Measurements from ENCODE around the gene KIF26B.

KIF26B gene

DNA sequence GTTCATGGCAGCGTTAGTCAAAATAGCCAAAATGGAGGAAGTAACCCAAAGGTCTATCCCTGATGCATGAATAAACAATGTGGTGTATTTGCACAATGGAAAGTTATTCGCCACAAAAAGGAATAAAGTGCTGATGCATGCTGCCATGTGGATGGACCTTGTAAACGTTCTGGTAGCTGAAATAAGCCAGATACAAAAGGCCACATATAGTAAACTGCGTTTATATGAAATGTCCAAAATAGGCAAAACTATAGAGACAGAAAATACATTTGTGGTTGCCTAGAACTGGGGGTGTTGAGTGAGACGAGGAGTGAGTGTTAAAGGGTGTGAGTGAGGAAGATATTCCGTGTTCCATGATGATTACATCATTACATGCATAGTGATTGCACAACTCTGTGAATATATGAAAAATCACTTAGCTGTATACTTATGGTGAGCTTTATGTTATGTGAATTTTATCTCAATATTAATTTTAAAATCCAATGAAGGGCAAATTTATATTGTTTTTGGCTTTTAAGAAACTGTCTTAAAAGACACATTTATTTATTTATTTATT, 321.3 kb downstream of the KIF26B start:
- DNase-seq, result no peak

DNA sequence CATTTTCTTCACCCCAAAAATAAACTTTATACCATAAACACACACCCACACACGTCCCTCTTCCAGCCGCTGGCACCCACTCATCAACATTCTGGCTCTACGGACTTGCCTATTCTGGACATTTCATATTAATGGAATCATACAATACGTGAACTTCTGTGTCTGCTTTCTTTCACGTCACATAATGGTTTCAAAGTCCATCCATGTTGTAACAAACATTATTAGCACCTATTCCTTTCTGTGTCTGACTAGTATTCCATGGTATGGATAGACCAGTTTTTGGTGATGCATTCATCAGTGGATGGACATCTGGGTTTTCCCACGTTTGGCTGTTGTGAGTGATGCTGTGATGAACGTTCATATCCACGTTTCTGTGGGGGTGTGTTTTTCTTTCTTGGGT, 323.2 kb downstream of the KIF26B start:
- no peak for DNase-seq

DNA sequence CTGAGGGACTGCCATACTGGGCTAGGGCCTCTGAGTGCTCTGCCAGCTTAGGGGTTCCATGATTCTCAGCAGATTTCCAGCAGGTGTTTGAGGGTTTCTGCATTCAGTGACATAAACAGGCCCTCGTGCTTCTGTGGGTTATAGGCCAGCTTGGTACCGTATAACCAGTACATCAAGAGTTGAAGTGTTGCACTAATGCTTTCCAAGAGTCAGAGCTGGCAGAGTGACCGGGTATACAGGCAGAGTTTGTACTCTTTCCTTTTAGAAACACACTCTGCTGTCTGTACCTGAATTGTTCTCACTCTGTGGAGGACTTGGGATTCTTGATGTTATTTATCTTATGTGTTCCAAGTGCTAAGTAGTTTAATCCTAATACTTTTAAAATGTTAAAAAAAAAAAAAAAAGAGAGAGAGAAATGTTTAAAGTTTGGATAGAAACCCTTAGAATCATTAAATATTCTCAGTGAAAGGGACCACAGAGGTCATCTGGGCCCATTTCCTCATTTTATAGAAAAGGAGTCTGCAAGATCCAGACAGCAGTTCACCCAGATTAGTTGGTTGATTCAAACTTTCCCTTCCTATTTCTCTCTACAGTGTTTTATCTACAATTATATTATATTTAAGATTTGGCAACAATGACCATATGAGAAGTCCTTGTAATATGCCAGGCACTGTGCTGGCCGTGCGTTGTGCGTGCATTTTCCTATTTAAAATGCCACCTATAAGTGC, 325.8 kb downstream of the KIF26B start:
- no peak for DNase-seq

DNA sequence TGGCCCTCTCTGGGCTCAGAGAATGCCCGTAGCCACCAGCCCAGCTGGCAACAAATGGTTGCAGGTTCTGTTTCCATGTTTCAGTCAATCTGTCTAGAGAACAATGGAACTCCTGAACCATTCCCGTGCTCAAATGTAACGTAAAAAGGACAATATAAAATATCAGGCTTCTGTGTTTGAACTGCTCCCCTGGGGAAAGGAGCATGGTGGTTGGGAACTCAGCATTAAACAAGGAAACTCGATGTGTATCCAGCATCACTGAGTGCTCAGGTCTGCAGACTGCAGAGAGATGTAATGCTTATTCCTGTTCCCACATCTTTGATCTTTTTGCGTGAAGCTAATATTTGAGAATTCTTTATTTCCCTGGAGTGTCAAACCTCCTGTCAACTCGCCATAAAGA, 326.5 kb downstream of the KIF26B start:
- no peak for DNase-seq

DNA sequence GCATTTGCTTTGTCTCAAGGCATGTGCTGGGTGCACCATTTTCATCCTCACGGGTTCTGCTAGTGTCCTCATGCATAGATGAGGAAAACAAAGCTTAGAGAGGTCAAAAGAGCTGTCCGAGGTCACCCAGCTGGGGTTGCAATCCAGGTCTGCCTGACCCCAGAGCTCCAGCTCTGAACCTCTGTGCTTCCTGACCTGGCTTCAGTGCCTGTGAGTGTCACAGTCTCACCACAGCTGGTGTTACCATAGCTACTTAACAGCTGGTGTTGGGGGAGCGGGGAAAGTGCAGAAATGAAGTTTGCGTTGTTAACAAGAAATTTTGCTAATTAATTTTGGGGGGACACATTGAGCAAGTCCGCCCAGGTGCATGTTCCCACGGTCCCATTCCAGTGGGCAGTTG, 328.5 kb downstream of the KIF26B start:
- no peak for DNase-seq

DNA sequence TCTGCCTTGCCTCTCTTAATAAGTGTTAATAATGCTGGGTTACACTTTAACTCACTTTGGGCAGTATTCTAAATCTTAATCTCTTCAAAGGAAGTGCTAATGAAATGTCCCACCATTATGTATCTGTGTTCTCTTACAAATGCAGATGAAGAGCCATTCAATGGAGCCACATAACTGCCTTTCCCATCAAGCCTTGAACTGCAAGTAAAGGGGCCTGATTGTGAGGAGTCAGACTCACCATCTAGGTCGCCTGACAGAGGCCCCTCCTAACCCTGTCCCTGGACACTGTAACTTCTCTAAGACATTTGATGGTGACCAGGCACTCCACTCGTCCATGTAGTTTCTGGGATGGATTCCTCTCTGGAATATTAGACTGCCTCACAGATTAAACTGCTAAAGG, 329.4 kb downstream of the KIF26B start:
- DNase-seq, result no peak

DNA sequence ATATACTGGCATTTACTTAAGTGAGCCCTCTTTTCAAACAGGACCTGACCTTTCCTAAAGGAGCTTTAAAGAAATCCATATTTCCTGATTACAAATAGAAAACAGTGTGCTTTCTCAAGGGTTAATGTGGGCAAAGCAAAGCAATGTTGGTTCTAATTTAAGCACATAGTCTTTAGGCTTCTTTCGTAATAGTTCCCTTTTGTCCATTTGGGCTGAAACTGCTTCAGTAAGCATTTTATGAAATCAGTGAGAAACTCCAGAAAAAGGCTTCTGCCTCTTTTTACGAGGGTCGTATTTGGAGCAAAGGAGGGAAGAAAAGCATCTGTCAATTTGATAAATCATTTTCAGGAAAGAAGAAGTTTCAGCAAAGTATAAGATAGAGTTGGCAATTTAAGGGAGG, 331.2 kb downstream of the KIF26B start:
- DNase-seq, result no peak

DNA sequence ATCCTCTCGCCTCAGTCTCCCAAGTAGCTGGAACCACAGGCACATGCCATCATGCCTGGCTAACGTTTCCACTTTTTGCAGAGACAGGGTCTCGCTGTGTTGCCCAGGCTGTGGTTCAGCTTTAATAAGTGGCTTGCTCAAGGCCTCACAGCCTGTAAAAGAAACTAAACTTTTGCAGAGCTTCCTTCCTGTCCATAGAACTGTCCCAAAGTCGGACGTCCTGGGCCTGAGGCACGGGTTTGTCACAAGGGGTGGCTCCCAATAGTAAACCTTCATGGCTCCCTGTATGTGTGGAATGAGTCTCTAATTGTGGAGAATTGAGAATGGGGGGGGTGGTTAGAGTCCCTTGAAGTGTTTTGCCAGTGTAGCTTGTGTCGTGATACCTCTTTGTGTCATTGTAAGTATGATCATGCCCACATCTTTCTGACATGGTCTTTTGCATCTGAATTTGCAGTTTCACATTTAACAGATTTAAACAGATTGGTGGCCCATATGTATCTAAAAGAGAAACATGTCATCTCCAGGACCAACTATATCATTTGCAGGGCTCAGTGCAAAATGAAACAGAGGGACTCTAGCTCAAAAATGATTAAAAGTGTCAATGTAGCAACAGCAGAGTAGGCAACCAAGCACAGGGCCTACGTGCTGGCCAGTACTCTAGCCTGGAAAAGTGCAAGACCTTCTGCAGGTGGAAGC, 332.1 kb downstream of the KIF26B start:
- DNase-seq, result no peak

DNA sequence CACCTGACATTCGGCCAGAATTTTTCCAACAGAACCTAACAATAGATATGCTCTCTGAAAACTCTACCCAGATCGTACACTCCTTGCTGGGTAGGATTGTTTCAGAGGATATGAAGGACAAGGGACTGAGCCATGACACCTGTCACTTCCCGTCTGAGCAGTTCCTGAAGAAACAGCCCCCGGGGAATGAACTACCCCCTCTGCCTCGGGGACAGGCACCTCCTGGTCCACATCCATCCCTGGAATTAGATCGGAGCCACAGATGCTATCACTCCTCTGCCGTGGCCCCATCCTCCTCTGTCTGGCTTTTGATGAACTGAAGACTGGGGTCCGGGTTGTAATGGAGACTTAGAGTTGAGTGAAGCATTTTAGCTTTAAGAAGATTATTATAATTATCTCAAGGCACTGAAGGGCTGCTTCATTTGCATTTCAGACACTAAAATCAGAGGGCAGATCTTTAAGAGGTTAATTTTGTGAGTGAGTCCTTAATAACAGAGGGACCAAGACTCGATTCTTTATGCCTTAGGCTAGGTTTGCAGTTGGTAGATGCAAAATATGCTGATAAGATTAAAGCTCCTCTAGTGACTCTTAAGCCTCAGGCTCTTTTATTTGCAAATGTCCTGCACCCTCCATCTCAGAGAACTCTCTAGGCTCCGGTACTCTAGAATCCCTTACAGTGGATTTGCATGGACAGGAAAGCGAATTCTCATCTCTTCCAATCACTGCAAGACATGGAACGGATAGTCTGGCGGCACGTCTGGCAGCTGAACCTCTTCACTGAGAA, 333.8 kb downstream of the KIF26B start:
- no peak for DNase-seq

DNA sequence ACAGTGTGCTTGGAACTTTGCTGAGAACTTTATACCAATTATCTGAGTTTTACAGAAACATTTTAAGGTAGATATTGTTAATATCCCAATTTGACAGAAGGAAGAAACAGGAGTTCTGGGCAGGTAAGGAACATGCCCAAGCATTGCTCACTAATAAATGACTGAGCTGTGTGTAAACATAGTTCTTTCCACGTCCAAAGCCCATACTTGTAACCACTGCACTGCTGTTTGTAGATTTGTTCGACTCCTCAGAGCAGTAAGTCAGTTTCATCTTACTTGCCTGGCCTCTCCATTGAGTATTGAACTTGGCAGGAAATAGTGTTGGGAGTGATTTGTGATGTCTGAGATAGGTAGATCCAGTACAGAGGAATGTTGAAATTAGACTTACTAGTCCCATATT, 335.1 kb downstream of the KIF26B start:
- no peak for DNase-seq

DNA sequence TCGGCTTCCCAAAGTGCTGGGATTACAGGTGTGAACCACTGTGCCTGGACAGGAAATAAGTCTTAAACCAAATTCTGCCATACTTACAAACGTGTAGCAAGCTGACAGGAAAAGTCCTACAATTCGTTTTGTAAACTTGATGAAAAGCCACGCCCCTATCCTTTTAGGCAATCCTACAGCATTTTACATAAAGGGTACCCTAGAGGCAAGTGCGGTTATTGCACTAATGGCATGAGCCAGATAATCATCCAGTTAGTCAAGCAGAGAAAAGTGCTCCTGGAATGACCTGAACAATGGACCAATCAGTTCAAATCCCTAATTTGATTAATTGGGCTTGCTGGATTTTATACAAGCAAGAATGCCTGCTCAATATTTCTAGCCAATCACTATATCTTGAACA, 338.2 kb downstream of the KIF26B start:
- no peak for DNase-seq

DNA sequence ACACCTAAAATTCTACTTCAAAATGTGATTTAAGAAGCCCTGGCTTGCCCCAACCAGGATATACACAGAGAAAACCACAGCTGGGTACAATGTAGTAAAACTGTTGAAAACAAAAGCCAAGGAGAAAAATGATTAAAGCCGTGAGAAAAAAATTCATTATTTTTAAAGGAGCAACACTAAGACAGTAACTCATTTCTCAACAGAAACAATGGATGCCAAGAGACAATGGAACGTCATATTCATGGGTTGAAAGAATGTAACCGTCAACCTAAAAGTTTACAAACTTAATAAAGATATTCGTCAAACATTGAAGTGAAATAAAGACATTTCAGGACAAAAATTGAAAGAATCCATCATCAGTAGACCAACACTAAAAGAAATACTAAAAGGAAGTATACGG, 340.9 kb downstream of the KIF26B start:
- DNase-seq, result no peak

DNA sequence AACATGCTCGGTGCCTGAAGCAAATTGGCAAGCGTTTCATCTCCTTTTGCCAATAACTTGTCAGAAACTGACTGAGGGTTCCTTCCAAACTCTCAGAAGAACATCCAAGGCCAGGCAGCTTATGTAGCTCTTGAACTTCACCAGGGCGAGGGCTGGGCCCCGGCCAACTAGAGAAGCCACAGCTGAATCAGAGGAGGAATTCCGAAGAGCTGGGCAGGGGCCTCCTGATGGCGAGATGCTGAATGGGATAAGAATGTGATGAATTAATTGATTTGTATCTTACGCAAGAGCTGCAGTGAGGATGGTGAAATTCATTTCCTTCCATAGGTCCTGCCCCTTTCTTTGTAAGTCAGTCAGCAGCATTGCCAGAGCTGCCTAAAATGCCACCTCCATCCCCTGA, 345.8 kb downstream of the KIF26B start:
- DNase-seq, result no peak

DNA sequence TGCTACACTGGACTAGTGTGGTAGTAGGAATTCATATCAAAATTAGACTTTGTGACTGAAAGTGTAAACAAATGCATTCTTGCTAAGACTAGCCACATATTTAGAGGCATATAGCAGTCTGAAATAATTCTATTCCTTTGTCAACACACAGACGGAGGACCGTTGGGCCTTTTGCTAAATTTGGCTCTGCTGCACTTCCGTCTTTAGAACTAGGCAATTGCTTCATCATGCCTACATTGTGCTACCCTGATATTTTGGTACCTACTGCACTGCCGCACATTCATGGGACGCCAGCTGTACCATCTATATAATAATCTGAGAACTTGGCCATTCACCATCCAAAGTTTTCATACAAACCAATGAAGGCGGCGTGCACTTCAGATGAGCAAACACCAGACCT, 346.8 kb downstream of the KIF26B start:
- no peak for DNase-seq

DNA sequence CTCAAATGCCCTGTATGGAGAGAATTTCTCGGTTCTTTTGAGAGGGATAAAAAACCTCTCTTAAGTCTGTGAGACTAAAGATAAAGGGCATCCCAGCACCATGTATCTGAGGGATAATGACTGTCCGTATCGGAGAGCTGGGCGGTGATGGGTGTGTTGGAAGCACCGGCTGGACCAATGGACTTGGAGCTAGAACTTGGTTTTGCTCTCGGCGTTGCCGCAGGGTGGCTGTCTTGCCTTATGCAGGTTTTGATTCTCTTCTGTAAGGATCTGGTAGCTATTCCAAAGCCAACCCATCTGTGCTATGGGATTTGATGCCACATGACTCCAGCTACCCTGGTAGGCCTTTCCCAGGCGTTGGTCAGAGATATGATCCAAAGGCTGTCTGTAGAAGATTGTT, 348.8 kb downstream of the KIF26B start:
- no peak for DNase-seq

DNA sequence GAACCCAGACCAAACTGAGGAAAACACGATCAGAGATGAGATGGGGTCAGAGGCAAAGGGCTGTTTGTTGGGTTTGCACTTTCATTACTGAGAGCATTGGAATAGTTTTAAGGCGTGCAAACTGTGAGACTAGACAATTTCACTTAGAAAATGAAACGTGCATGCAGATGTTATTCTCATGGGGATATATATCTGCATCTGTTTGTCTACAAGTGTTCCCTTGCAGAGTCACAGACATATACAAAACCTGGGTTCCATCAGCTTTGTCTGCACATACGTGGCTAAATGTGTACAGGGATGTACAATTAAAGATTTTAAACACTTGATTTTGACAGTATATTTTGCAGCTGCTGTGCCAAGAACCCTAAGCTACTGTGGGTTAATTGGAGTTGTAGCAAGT, 355.4 kb downstream of the KIF26B start:
- no peak for DNase-seq

DNA sequence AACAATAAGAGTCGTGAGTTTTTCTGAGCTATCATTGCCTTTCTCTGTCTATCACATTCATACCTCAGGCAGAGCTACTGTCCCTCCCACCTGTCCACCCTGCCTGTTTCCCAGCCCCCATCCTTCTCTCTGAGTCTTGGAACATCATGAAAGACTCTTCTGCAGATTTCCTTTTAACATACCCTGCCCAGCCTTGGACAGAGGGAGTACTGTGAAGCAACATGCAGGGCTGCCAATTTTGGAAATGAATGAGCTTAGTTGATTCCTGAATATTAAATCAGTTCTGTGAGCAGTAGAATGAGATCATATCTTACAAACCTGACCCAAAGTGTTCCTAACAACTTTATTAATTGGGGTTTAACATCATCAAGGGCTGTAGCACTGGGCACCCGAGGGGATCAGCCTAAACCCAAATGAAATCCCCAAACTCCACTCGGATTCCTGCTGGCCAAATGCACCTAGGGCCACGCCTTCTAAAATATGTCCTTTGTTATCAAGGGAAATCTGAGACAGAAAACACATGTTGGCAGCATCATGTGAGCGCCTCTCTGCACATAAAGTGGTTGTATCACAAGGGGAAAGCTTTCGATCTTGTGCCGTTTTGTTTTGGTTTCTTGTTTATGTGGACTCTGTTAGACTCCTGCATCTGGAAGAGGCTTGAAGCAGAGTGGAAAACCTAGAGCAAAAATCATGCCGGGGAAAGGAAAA, 357.6 kb downstream of the KIF26B start:
- DNase-seq, result peak; percentile 48

DNA sequence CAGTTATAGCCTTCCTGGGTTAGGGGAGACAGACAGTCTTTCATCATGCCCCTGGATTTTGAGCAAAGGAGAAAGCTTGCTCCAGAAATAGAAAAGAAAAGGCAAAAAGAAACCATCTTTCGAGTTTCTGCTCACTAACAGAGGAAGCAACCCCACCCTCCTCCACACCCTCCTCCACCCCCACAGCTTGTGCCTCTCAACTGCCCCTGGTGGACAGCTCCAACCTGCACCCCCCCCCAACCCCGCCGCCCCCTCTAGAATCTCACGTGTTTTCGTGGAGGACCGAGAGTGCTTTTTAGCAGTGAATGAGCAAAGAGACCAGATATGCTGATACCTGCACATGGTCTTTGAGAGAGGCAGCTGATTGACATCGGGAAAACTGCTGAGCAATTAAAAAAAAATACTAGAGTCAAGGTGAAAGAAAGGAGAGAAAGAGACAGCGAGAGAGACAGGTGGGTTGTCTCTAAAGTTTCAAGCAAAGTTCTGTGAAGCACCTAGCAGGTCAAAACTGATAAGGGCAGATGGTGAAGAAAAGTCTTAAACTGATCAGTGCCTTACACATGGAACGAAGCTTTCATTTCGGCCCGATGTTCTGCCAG, 358.3 kb downstream of the KIF26B start:
- no peak for DNase-seq

DNA sequence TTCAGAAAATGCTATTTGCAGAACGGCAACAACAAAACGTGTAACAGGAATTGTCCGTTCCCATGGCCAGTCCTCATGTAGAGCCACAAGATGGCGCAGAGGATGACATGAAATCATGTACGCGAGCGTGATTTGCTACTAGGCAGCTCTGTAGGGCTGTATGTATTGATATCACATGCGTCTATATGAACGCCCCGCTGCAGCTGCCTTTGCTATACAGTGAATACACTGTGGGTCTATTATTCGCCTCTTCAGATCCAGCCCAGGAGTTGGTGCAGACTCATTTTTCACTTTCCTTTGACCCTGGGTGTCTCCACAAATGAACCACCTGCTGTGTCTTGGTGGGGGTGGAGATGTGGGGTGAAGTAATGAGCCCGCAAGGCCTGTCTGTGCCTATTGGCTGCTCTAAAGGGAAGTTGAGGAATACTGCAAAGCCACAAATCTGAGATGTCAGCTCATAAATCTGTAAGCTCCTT, 361.5 kb downstream of the KIF26B start:
- DNase-seq, result no peak

DNA sequence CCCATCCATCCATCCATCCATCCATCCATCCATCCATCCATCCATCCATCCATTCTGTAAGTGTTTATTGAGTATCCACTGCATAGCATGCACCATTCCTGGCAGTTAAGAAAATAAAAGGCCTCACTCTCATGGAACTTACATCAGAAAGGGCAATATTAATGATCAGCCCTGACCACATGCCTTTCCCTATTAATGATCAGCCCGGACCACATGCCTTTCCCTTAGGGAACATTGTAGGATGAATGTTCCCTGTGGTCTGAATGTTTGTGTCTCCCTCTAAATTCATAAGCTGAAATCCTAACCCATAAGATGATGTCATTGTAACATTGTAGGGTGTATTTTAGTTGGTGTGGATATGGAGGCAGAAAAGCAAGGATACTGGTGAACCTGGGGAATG, 365.8 kb downstream of the KIF26B start:
- DNase-seq, result no peak

DNA sequence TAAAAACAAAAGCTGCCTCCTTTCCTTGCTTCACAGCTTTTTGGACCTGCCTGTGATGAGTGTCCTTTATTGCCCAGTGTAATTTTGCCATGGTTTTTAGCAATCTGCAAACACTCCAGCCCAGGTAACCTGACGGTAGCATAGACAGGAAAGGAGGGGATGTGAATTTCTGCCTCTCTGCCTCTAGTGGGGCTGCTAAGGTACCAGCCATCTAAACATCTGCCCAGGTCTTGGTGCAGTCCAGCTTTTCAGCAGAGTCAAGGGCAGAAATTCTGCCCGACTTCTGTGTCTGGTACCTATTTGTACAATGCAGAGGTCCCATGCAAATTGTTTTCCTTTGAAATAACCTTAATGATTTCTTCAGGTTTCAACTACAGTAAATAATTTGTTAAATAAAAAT, 371.4 kb downstream of the KIF26B start:
- DNase-seq, result no peak

DNA sequence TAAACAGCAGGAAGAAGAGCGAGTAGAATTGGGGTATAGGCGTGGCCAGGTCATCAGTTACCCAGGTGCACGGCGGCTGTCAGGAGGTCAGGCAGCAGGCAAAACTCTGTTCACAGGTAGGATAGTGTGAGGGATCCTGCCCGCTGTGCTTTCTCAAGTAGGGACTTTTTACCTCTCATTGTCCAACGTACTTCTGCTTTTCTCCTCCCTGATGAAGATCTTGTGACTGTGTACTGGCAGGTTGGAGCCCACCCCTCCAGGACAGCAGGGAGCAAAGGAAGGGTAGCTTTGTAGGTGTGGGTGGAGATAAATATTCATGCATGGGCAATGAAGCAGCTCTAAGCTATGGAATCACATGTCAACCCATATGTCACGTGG, 373.5 kb downstream of the KIF26B start:
- no peak for DNase-seq

DNA sequence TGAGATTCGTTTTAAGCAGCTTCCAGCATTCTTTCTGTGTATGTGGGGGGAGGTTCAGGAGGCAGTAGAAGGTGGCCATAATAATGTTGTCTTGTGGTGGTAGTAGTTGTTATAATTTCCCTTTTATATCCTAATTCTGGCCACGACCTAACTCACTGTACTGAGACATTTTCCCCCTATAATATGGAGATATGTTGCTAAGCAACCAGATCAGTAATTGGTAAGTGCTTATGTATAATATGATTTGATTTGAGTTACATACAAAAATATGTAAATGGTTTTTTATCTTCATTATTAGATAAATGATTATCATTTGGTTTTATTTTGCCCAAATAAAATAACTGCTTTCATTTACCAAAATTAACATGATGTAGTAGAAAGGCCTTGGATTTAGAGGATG, 376.2 kb downstream of the KIF26B start:
- no peak for DNase-seq
